GM12878 (cell line): ENCODE measurements around the gene NAGK. TPM values are rescaled to one million over a fixed set of nuclear protein-coding genes. Genes with fewer than 3 reads are reported as not detected.

Experiments used
- ATAC-seq: fragments of 200-7000 bp; cut with Tn5 transposase; 3 replicates; pipeline ENCODE4 v1.9.1; 2020; ENCODE audit warnings: mild to moderate bottlenecking, moderate library complexity
- Bru-seq: library from RNA; stranded (reverse); fragments of 400-500 nt; gene quantifications from one replicate; lab custom pipeline; 2021; lab: Mats Ljungman, UMichigan
- BruChase-seq, 2 experiments: library from RNA; stranded (reverse); fragments of 400-500 nt; gene quantifications; one replicate each; lab custom pipeline; 2021; lab: Mats Ljungman, UMichigan
- BruUV-seq: library from RNA; stranded (reverse); fragments of 400-500 nt; replicated peaks from 2 replicates; lab custom pipeline; 2021; lab: Mats Ljungman, UMichigan
- CTCF ChIA-PET: fragments of 300-600 bp; sonication (Branson Sonifier 250); formaldehyde crosslinking; extraction: SDS; loops from one replicate; lab custom pipeline; 2021; ENCODE audit warnings: inconsistent platforms; lab: Yijun Ruan, JAX
- POLR2A ChIA-PET: fragments of 350-600 bp; formaldehyde crosslinking; extraction: SDS; loops from one replicate; lab custom pipeline; 2021; ENCODE audit warnings: inconsistent platforms; lab: Charles Lee
- RAD21 ChIA-PET: fragments of 300-600 bp; sonication (Branson Sonifier 250); formaldehyde crosslinking; loops from one replicate; lab custom pipeline; 2023; ENCODE audit warnings: antibody characterized with exemption; ENCODE audit not compliant: unreplicated experiment; lab: Charles Lee
- SMC1A ChIA-PET: fragments of 300-600 bp; sonication (Branson Sonifier 250); formaldehyde crosslinking; loops from one replicate; lab custom pipeline; 2023; ENCODE audit not compliant: unreplicated experiment, uncharacterized antibody; lab: Charles Lee
- DNase-seq: peaks from one replicate; pipeline ENCODE4 v3.0.0-alpha.2; 2011; ENCODE audit warnings: low read depth, low spot score
- FAIRE-seq: peaks from 3 replicates; lab custom pipeline; 2011; peaks lifted over from hg19 to GRCh38; lab: Jason Lieb, UNC
- H2AFZ ChIP-seq: 2 replicates; pipeline ENCODE4 v1.6.0; 2011; ENCODE audit warnings: low read depth, low read length, control low read depth; ENCODE audit not compliant: control insufficient read depth
- H3K27ac ChIP-seq: 2 replicates; pipeline ENCODE4 v1.5.1; 2011; ENCODE audit warnings: control low read depth; ENCODE audit not compliant: control insufficient read depth, insufficient read depth
- H3K27me3 ChIP-seq, 2 experiments: replicated peaks in 1 of 2; 2 replicates each; pipeline versions ENCODE4 v1.6.0 to v1.6.1; 2011; ENCODE audit warnings: low read length in 1 of 2; ENCODE audit not compliant: control insufficient read depth in 2 of 2, insufficient read depth in 2 of 2
- H3K36me3 ChIP-seq, 2 experiments: 2 replicates each; pipeline ENCODE4 v1.5.1; 2011; ENCODE audit warnings: low read length in 1 of 2; ENCODE audit not compliant: control insufficient read depth in 2 of 2, insufficient read depth in 2 of 2
- H3K4me1 ChIP-seq: 2 replicates; pipeline ENCODE4 v1.6.1; 2011; ENCODE audit warnings: mild to moderate bottlenecking, low read length, moderate library complexity, mixed read lengths; ENCODE audit not compliant: control insufficient read depth, insufficient read depth
- H3K4me2 ChIP-seq: 2 replicates; pipeline ENCODE4 v1.6.0; 2011; ENCODE audit warnings: control low read depth; ENCODE audit not compliant: control insufficient read depth, insufficient read depth
- H3K4me3 ChIP-seq: fragments of 200-600 bp; sonication (generic); 2 replicates; pipeline ENCODE4 v1.5.1; 2016
- H3K79me2 ChIP-seq: 2 replicates; pipeline ENCODE4 v1.6.0; 2011; ENCODE audit warnings: low read length; ENCODE audit not compliant: control insufficient read depth, insufficient read depth
- H3K9ac ChIP-seq: 2 replicates; pipeline ENCODE4 v1.8.0; 2011; ENCODE audit warnings: low read length, control low read depth, mixed read lengths; ENCODE audit not compliant: control insufficient read depth, insufficient read depth
- H3K9me3 ChIP-seq: replicated peaks from 3 replicates; pipeline ENCODE4 v1.5.1; 2011; ENCODE audit warnings: mild to moderate bottlenecking, low read length; ENCODE audit not compliant: control insufficient read depth, insufficient read depth
- H4K20me1 ChIP-seq: 2 replicates; pipeline ENCODE4 v1.6.0; 2011; ENCODE audit not compliant: control insufficient read depth, insufficient read depth
- CHD2 ChIP-seq: IDR thresholded peaks from 2 replicates; pipeline ENCODE4 v1.6.1; 2011; ENCODE audit warnings: low read depth, low read length, improper control_type of control experiment, borderline replicate concordance
- DPF2 ChIP-seq: fragments of 450-650 bp; IDR thresholded peaks from 2 replicates; pipeline ENCODE4 v1.6.1; 2017; ENCODE audit warnings: mild to moderate bottlenecking
- EP300 ChIP-seq, 2 experiments: fragments of 150-350 bp in 1 of 2; IDR thresholded peaks; 2 replicates each; pipeline ENCODE4 v1.6.1; 2011 to 2012; ENCODE audit warnings: low read depth in 2 of 2, low read length in 2 of 2, borderline replicate concordance in 1 of 2, improper control_type of control experiment in 1 of 2, inconsistent platforms in 1 of 2; ENCODE audit not compliant: control insufficient read depth in 1 of 2
- FOXM1 ChIP-seq: IDR thresholded peaks from 2 replicates; pipeline ENCODE4 v1.6.1; 2012; ENCODE audit warnings: low read depth, mild to moderate bottlenecking, inconsistent platforms, low read length, moderate library complexity
- IKZF1 ChIP-seq: fragments of 450-650 bp; conservative IDR thresholded peaks from 2 replicates; pipeline ENCODE4 v1.6.1; 2017; ENCODE audit warnings: antibody characterized with exemption, mild to moderate bottlenecking
- MAX ChIP-seq: IDR thresholded peaks from 2 replicates; pipeline ENCODE4 v1.6.1; 2012; ENCODE audit warnings: low read depth, low read length, improper control_type of control experiment
- MEF2A ChIP-seq: IDR thresholded peaks from 2 replicates; pipeline ENCODE4 v1.6.1; 2011; ENCODE audit warnings: low read depth, mild to moderate bottlenecking, low read length, moderate library complexity; ENCODE audit not compliant: insufficient read depth
- PAX8 ChIP-seq: fragments of 450-650 bp; IDR thresholded peaks from 2 replicates; pipeline ENCODE4 v1.6.1; 2017; ENCODE audit warnings: mild to moderate bottlenecking, moderate library complexity
- POLR2AphosphoS5 ChIP-seq: IDR thresholded peaks from 2 replicates; pipeline ENCODE4 v1.6.1; 2011; ENCODE audit warnings: mild to moderate bottlenecking, low read length, inconsistent platforms
- POU2F2 ChIP-seq: IDR thresholded peaks from 3 replicates; pipeline ENCODE4 v1.6.1; 2011; ENCODE audit warnings: low read depth, mild to moderate bottlenecking, low read length, borderline replicate concordance
- SMAD5 ChIP-seq: IDR thresholded peaks from 2 replicates; pipeline ENCODE4 v1.6.1; 2016; ENCODE audit warnings: antibody characterized with exemption, low read depth
- SUPT20H ChIP-seq: IDR thresholded peaks from 2 replicates; pipeline ENCODE4 v1.6.1; 2011; ENCODE audit warnings: low read depth, mild to moderate bottlenecking, low read length, moderate library complexity, borderline replicate concordance; ENCODE audit not compliant: control insufficient read depth
- TAF1 ChIP-seq: IDR thresholded peaks from 2 replicates; pipeline ENCODE4 v1.6.1; 2011; ENCODE audit warnings: mild to moderate bottlenecking, low read depth, low read length, borderline replicate concordance
- TCF7 ChIP-seq: IDR thresholded peaks from 2 replicates; pipeline ENCODE4 v1.6.1; 2014; ENCODE audit warnings: antibody characterized with exemption, borderline replicate concordance
- YY1 ChIP-seq: IDR thresholded peaks from 2 replicates; pipeline ENCODE4 v1.6.1; 2011; ENCODE audit warnings: low read depth, mild to moderate bottlenecking, low read length
- WGBS: methylation state at CpG from one replicate; pipeline ENCODE4 v1.1.6; 2016; ENCODE audit warnings: low lambda C conversion rate; ENCODE audit not compliant: insufficient replicate concordance, insufficient coverage; ENCODE audit errors: missing lambda C conversion rate; 5-methylcytosine and 5-hydroxymethylcytosine counted together
- in situ Hi-C: fragments of 300-500 bp; cut with MboI; formaldehyde crosslinking; loops from 9 replicates; pipeline ENCODE4 v1.14.3; 2018; ENCODE audit warnings: mixed read lengths
- intact Hi-C: fragments of 100-400 bp; cut with micrococcal nuclease; formaldehyde crosslinking; loops from one replicate; pipeline ENCODE4 v1.14.2; 2022; ENCODE audit not compliant: unreplicated experiment
- long read RNA-seq, 2 experiments: library from polyadenylated mRNA; unstranded; transcript quantifications; one replicate each; pipeline ENCODE4 v2.0.0, GENCODE V29; 2019 to 2020
- polyA minus RNA-seq, 3 experiments: library from RNA; depleted of rRNA, polyadenylated mRNA; stranded (reverse); fragments of >200 nt; gene quantifications; 2 replicates each; pipeline ENCODE4 v1.2.3, GENCODE V29; 2011
- polyA plus RNA-seq, 11 experiments: library from polyadenylated mRNA; depleted of rRNA in 4 of 11; unstranded in 6 of 11; stranded (reverse) in 5 of 11; fragments of >200 nt; fragmentation: Nextera tagmentation in 4 of 11; fragmentation: Illumina TruSeq in 1 of 11; extraction: Ambion mirVana in 4 of 11; extraction: Trizol in 1 of 11; gene quantifications; 1 replicate in 1 of 11; 2 replicates in 10 of 11; pipeline versions ENCODE4 v1.2.1 to v1.2.3, GENCODE V29; 2011 to 2016; ENCODE audit warnings: inconsistent platforms in 2 of 11, missing spikeins in 2 of 11, low read depth in 1 of 11
- total RNA-seq, 4 experiments: library from RNA; depleted of rRNA in 3 of 4; stranded (reverse); fragments of >200 nt in 3 of 4; fragmentation: Illumina TruSeq in 1 of 4; extraction: Trizol in 1 of 4; gene quantifications; 2 replicates each; pipeline versions ENCODE4 v1.2.1 to v1.2.3, GENCODE V29; 2013 to 2021
- TF ChIP-seq, protein P1 (sequence below): IDR thresholded peaks from 2 replicates; pipeline ENCODE4 v1.6.1; 2012; ENCODE audit warnings: low read length, inconsistent platforms

The NAGK gene
- 110 and 119 TPM in 2 replicates for total RNA-seq (2013; cell fraction: nucleolus; rRNA removed)
- total RNA-seq (2014; rRNA removed) (110 and 116 TPM in 2 replicates), total RNA-seq (2014; rRNA removed; fragmentation: Illumina TruSeq; extraction: Trizol) (67.7 and 74.4 TPM in 2 replicates), total RNA-seq (2021) (123 and 135 TPM in 2 replicates), polyA plus RNA-seq (2011; rRNA removed) (65.3 and 85.5 TPM in 2 replicates), polyA plus RNA-seq (2014; fragmentation: Illumina TruSeq; extraction: Trizol) (71.3 and 115 TPM in 2 replicates), polyA plus RNA-seq (2014; fragmentation: Nextera tagmentation; extraction: Ambion mirVana) (10 to 100 TPM; 67.8 to 72.5 TPM), polyA plus RNA-seq (2014; rRNA removed) (131 and 137 TPM in 2 replicates), polyA plus RNA-seq (2016; fragmentation: Nextera tagmentation; extraction: Ambion mirVana) (100 to 1,000 TPM; 121 to 122 TPM), polyA minus RNA-seq (2011; rRNA and poly(A)+ RNA removed) (64.8 and 73.5 TPM in 2 replicates), Bru-seq, nascent RNA (percentile 94 among the genes with signal in this experiment), BruChase-seq, experiment 1, labeled RNA remaining after a 6-hour chase (percentile 91 among the genes with signal in this experiment), BruChase-seq, experiment 2, labeled RNA remaining after a 2-hour chase (percentile 94 among the genes with signal in this experiment)
- 97.8 TPM for polyA plus RNA-seq (2011; ENCODE audit: low read depth)
- polyA plus RNA-seq (2011; cell fraction: cytosol; rRNA removed): 99.7 and 115 TPM in 2 replicates
- polyA plus RNA-seq (2011; cell fraction: nucleus; rRNA removed): 174 and 177 TPM in 2 replicates
- polyA plus RNA-seq (2012): 147 and 163 TPM in 2 replicates
- 14.8 and 22.1 TPM in 2 replicates for polyA minus RNA-seq (2011; cell fraction: cytosol; rRNA and poly(A)+ RNA removed)
- polyA minus RNA-seq (2011; cell fraction: nucleus; rRNA and poly(A)+ RNA removed): 70.4 and 127 TPM in 2 replicates
- long read RNA-seq, experiment 1, transcript NAGK-229 (10 exons, 1,801 nt): major isoform, 34 of 43 reads
- long read RNA-seq, experiment 1, partial matches to known transcripts: 1 of 43 reads
- long read RNA-seq, experiment 1, other reads (novel, unspliced or antisense): 5 of 43 reads
- long read RNA-seq, experiment 2, transcript NAGK-229 (10 exons, 1,801 nt): major isoform, 37 of 54 reads
- long read RNA-seq, experiment 2, partial matches to known transcripts: 2 of 54 reads
- long read RNA-seq, experiment 2, other reads (novel, unspliced or antisense): 10 of 54 reads

- TSS peak; percentile 68 for BruUV-seq
- Histone ChIP-seq H3K4me1 (peaks cover 51% of the 10 kb centered on the region), H4K20me1 (no peaks in the 10 kb centered on the region), H3K36me3 (peaks cover under 1 to 7% of the 10 kb centered on the region in 2 experiments; a peak in 3 of 4 replicates), H2AFZ (peak within 1 kb of the TSS; percentile 91), H3K4me3 (peak within 1 kb of the TSS; percentile 70), H3K9ac (peak within 1 kb of the TSS; percentile 99), H3K27me3 (no peaks in the 10 kb centered on the region), H3K4me2 (peak within 1 kb of the TSS; percentile 99), H3K27ac (peak within 1 kb of the TSS; percentile 90), H3K79me2 (peaks cover 63% of the 10 kb centered on the region), H3K9me3 (no peaks in the 10 kb centered on the region)
- SMC1A ChIA-PET: interaction anchor here (0.6 to 7.6 kb wide), 7 partner anchors 9 to 264 kb away, joined by 3 to 93 read pairs (median 4); no protein-coding TSS in a partner anchor
- RAD21 ChIA-PET: interaction anchor here (0.7 to 5.8 kb wide), 8 partner anchors 19 to 105 kb away, joined by 3 to 77 read pairs (median 3); partner anchors contain the start of genes MCEE and MPHOSPH10
- in situ Hi-C loops: loop anchor here (10.0 kb wide), 1 partner anchor 774 kb away; the partner anchor contains the start of gene SNRPG
- under 1% methylated on average over 64 of the region's 66 CpGs for WGBS
- POLR2A ChIA-PET: interaction anchor here (0.7 to 8.3 kb wide), 9 partner anchors 12 to 332 kb away, joined by 3 to 62 read pairs (median 4); partner anchors contain the start of genes MCEE, MPHOSPH10 and PAIP2B
- DNase-seq (peak; percentile 91), FAIRE-seq (peak; percentile 70), ATAC-seq (peak; percentile 63)
- CTCF ChIA-PET: interaction anchor here (0.7 to 5.5 kb wide), 11 partner anchors 9 to 264 kb away, joined by 3 to 101 read pairs (median 6); partner anchors contain the start of genes MCEE, MPHOSPH10 and ZNF638
- intact Hi-C loops: loop anchor here (5.0 to 10.0 kb wide), 3 partner anchors 71 to 964 kb away; no protein-coding TSS in a partner anchor
- no peak for TF ChIP-seq FOXM1
- TF ChIP-seq SMAD5: peak; percentile 97
- peak; percentile 96 for TF ChIP-seq IKZF1
- TF ChIP-seq CHD2: peak; percentile 51; the same call in 1 of the 2 replicates
- peak; percentile 94; the same call in 1 of the 2 replicates for TF ChIP-seq TAF1
- TF ChIP-seq DPF2: peak; percentile 64; the same call in 1 of the 2 replicates
- TF ChIP-seq MAX: 0 out of 2 replicates have a peak, but pooled peaks have one; percentile 28
- 0 out of 2 replicates have a peak, but pooled peaks have one; percentile 17 for TF ChIP-seq MEF2A
- no peak for TF ChIP-seq SUPT20H
- TF ChIP-seq YY1: peak; percentile 90
- no peak for TF ChIP-seq TCF7
- peak; percentile 59; the same call in 2 of the 3 replicates for TF ChIP-seq POU2F2
- no peak for TF ChIP-seq PAX8
- TF ChIP-seq, protein P1, sequence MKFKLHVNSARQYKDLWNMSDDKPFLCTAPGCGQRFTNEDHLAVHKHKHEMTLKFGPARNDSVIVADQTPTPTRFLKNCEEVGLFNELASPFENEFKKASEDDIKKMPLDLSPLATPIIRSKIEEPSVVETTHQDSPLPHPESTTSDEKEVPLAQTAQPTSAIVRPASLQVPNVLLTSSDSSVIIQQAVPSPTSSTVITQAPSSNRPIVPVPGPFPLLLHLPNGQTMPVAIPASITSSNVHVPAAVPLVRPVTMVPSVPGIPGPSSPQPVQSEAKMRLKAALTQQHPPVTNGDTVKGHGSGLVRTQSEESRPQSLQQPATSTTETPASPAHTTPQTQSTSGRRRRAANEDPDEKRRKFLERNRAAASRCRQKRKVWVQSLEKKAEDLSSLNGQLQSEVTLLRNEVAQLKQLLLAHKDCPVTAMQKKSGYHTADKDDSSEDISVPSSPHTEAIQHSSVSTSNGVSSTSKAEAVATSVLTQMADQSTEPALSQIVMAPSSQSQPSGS: no peak
- TF ChIP-seq EP300 (IDR thresholded peaks at IDR 0.05; ENCODE audit: borderline replicate concordance in 1 of 2, control insufficient read depth in 1 of 2, low read depth in 2 of 2, low read length in 2 of 2): 0 out of 4 replicates have a peak, but pooled peaks of 1 of the 2 experiments have one; percentile 6
- TF ChIP-seq POLR2AphosphoS5: peak; percentile 97
Measured at GRCh38 chr2:71068218-71069035, at the start of gene NAGK. TSS of gene NAGK (plus strand) at chr2:71068648. CDS start at chr2:71068684, 36 bp downstream.
